ENCODE results near the gene BBS9. TPM values are rescaled to one million over a fixed set of nuclear protein-coding genes. Genes with fewer than 3 reads are reported as not detected.
A peak's percentile ranks its signal among the peaks of the same experiment; 100 is the strongest.

BBS9 gene
- total RNA-seq, 2 experiments from 2014 or later, result 16.0 to 20.4 TPM

- H3K4me3 Mint-ChIP-seq, result no peak overlapping the region
- H3K4me1 ChIP-seq (ENCODE audit: insufficient read depth, low read length), result no peaks in the 10 kb centered on the region
- DNase-seq (peak in 1 of 14 experiments; percentile 0), ATAC-seq (ENCODE audit: poor library complexity) (no peak)
- intact Hi-C loops (cut with DNase I, micrococcal nuclease), result no loop called here
- peaks cover 2% of the 10 kb centered on the region for H3K9me3 Mint-ChIP-seq
- no peaks in the 10 kb centered on the region for H3K36me3 ChIP-seq (ENCODE audit: insufficient read depth, low read length)
- ChIA-PET CTCF (no interaction called here), POLR2A (no interaction called here)
- H3K36me3 Mint-ChIP-seq (ENCODE audit: low read depth), result peaks cover 77% of the 10 kb centered on the region
- H3K27me3 ChIP-seq (ENCODE audit: control insufficient read depth in 1 of 2, insufficient read depth in 2 of 2, low read length in 2 of 2), result no peaks in the 10 kb centered on the region
- H3K4me3 ChIP-seq (ENCODE audit: low read length), result no peak overlapping the region
- H3K27ac Mint-ChIP-seq, result no peak overlapping the region
- peaks cover 0 to 3% of the 10 kb centered on the region in 2 experiments for H3K9me3 ChIP-seq (ENCODE audit: control insufficient read depth in 1 of 2, insufficient read depth in 1 of 2, low read length in 2 of 2)
- no peak overlapping the region for H3K27ac ChIP-seq (ENCODE audit: low read depth in 1 of 2, low read length in 2 of 2)
- no peaks in the 10 kb centered on the region for H3K27me3 Mint-ChIP-seq
- H3K4me1 Mint-ChIP-seq (ENCODE audit: low read depth), result no peaks in the 10 kb centered on the region
- TF ChIP-seq CTCF (IDR thresholded peaks at IDR 0.05), result no peak
Measured at GRCh38 chr7:33393770-33394169, 264.4 kb downstream of the BBS9 start.

GRCh38 chr7:33395340-33395739, 266.0 kb downstream of the BBS9 start:
- H3K4me3 ChIP-seq (ENCODE audit: low read length), result no peak overlapping the region
- no peaks in the 10 kb centered on the region for H3K36me3 ChIP-seq (ENCODE audit: insufficient read depth, low read length)
- H3K4me1 ChIP-seq (ENCODE audit: insufficient read depth, low read length), result no peaks in the 10 kb centered on the region
- Mint-ChIP-seq H3K4me1 (ENCODE audit: low read depth) (no peaks in the 10 kb centered on the region), H3K27ac (no peak overlapping the region), H3K36me3 (ENCODE audit: low read depth) (peaks cover 70% of the 10 kb centered on the region), H3K27me3 (no peaks in the 10 kb centered on the region), H3K9me3 (peaks cover 2% of the 10 kb centered on the region), H3K4me3 (no peak overlapping the region)
- CTCF ChIA-PET, result no interaction called here
- POLR2A ChIA-PET, result no interaction called here
- H3K9me3 ChIP-seq (ENCODE audit: control insufficient read depth in 1 of 2, insufficient read depth in 1 of 2, low read length in 2 of 2), result peaks cover 0 to 3% of the 10 kb centered on the region in 2 experiments
- no peak for ATAC-seq (ENCODE audit: poor library complexity)
- no peak for TF ChIP-seq CTCF (IDR thresholded peaks at IDR 0.05)
- intact Hi-C loops (cut with DNase I, micrococcal nuclease), result no loop called here
- no peak overlapping the region for H3K27ac ChIP-seq (ENCODE audit: low read depth in 1 of 2, low read length in 2 of 2)
- DNase-seq, result no peak
- H3K27me3 ChIP-seq (ENCODE audit: control insufficient read depth in 1 of 2, insufficient read depth in 2 of 2, low read length in 2 of 2), result no peaks in the 10 kb centered on the region

GRCh38 chr7:33399528-33400213, 270.3 kb downstream of the BBS9 start:
- H3K4me1 ChIP-seq (ENCODE audit: insufficient read depth, low read length), result no peaks in the 10 kb centered on the region
- H3K4me3 ChIP-seq (ENCODE audit: low read length), result no peak overlapping the region
- Mint-ChIP-seq H3K4me3 (no peak overlapping the region), H3K27ac (no peak overlapping the region), H3K4me1 (ENCODE audit: low read depth) (no peaks in the 10 kb centered on the region), H3K27me3 (no peaks in the 10 kb centered on the region), H3K36me3 (ENCODE audit: low read depth) (peaks cover 54% of the 10 kb centered on the region), H3K9me3 (peaks cover 11% of the 10 kb centered on the region)
- no peak for ATAC-seq (ENCODE audit: poor library complexity)
- intact Hi-C loops (cut with DNase I, micrococcal nuclease), result no loop called here
- ChIA-PET POLR2A (no interaction called here), CTCF (no interaction called here)
- H3K27me3 ChIP-seq (ENCODE audit: control insufficient read depth in 1 of 2, insufficient read depth in 2 of 2, low read length in 2 of 2), result no peaks in the 10 kb centered on the region
- no peak for TF ChIP-seq CTCF (IDR thresholded peaks at IDR 0.05)
- no peak for DNase-seq
- H3K9me3 ChIP-seq (ENCODE audit: control insufficient read depth in 1 of 2, insufficient read depth in 1 of 2, low read length in 2 of 2), result peaks cover 0 to 3% of the 10 kb centered on the region in 2 experiments
- H3K27ac ChIP-seq (ENCODE audit: low read depth in 1 of 2, low read length in 2 of 2), result no peak overlapping the region
- H3K36me3 ChIP-seq (ENCODE audit: insufficient read depth, low read length), result no peaks in the 10 kb centered on the region
